ENCODE measurements around the gene HSPA9. TPM values are rescaled to one million over a fixed set of nuclear protein-coding genes. Genes with fewer than 3 reads are reported as not detected.

The HSPA9 gene
- total RNA-seq, 2 experiments from 2014 or later: 290 to 362 TPM

DNA sequence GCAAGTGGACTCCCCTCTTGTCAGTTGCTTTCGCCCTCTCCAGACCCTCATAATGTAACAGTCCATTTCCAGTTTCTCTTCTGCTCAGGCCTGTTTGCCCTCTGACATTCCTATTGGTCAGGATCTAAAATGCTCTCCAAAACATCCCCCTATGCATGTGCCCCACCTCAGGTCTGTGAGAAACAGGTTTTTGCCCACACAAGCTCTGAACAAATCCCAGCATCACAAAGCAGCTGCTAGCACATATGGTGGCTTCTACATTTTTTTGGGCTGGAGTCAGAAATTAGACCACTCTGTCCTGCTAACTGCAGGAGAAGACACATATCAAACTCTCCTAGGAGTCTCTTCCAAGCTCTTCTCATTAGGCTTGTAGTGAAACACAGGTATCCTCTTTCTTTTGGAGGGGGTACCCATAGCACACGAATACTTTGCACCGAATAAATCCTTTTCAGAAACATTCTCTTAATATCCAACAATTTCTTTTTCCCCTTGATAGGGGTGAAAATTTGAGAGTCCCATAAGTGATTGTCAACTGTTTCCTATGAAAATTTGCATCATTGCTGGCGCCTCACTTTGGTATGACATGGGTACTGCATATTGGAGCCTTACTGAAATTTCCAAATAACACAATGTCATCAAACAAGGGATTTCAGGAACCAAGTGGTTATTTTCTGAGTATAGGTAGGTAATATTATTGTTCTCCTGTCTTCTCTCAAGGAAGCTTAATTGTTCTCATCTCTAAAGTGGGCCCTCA, 19.3 kb upstream of the HSPA9 start:
- Histone ChIP-seq H3K79me2 (ENCODE audit: insufficient read depth, low read depth, low read length) (no peaks in the 10 kb centered on the region), H3K9me3 (ENCODE audit: low read length) (no peaks in the 10 kb centered on the region), H3K4me2 (ENCODE audit: low read length) (no peak overlapping the region), H3K27ac (ENCODE audit: low read depth, low read length, poor library complexity, severe bottlenecking) (no peak overlapping the region), H4K20me1 (ENCODE audit: insufficient read depth, low read length) (no peaks in the 10 kb centered on the region), H3K4me1 (ENCODE audit: insufficient read depth, low read length, poor library complexity, severe bottlenecking) (no peaks in the 10 kb centered on the region), H3K9me2 (ENCODE audit: insufficient read depth, low read length) (no peaks in the 10 kb centered on the region), H3K4me3 (ENCODE audit: low read depth, low read length, poor library complexity, severe bottlenecking) (no peak overlapping the region), H3K36me3 (ENCODE audit: insufficient read depth, low read length) (no peaks in the 10 kb centered on the region), H2AFZ (ENCODE audit: low read length) (no peak overlapping the region)
- TF ChIP-seq EZH2phosphoT487 (IDR thresholded peaks at IDR 0.05; ENCODE audit: borderline replicate concordance, low read depth, low read length) (no peak), CTCF (conservative IDR thresholded peaks at IDR 0.05; ENCODE audit: low read length) (peak; percentile 78)
- POLR2A ChIA-PET: interaction anchor here (0.6 to 1.5 kb wide), 2 partner anchors 11 to 535 kb away, joined by 3 to 8 read pairs; no protein-coding TSS in a partner anchor
- intact Hi-C loops (cut with micrococcal nuclease; ENCODE audit: unreplicated experiment): no loop called here
- no peak for DNase-seq (ENCODE audit: low spot score)
- CTCF ChIA-PET (ENCODE audit: unreplicated experiment): no interaction called here
- no TSS peak for BruUV-seq (replicated peaks)

DNA sequence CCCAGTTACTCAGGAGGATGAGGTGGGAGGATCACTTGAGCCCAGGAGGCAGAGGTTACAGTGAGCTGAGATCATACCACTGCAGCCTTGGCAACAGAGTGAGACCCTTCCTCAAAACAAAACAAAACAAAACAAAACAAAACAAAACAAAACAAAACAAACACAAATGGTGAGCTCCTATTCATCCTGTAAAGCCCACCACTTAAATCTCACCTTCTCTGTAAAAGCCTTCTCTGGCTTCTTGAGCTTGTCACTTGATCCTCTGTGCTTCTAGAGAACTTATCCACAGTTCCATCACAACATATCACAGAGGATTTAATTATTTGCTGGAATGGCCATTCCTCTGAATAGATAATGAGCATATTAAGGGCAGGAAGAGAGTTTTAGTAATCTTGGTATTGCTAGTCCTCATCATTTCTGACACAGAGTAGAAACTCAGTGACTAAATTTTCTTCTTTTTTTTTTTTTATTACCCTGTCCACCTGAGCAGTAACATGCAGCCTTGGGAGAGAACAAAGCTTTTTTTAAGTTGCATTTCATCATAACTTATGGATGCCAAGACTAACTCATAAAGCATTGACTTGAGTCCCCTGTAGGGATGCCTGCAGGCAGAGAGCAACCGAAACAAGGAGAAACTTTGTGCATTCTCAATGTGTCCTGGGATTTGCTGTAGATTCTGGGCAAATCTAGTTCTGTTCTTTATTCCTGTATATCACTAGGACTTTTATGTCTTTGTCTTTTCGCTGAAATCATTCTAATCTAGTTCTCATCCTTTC, 13.0 kb upstream of the HSPA9 start:
- Histone ChIP-seq H3K4me3 (ENCODE audit: low read depth, low read length, poor library complexity, severe bottlenecking) (no peak overlapping the region), H3K4me2 (ENCODE audit: low read length) (no peak overlapping the region), H2AFZ (ENCODE audit: low read length) (no peak overlapping the region), H3K9me2 (ENCODE audit: insufficient read depth, low read length) (no peaks in the 10 kb centered on the region), H3K79me2 (ENCODE audit: insufficient read depth, low read depth, low read length) (no peaks in the 10 kb centered on the region), H3K4me1 (ENCODE audit: insufficient read depth, low read length, poor library complexity, severe bottlenecking) (no peaks in the 10 kb centered on the region), H4K20me1 (ENCODE audit: insufficient read depth, low read length) (no peaks in the 10 kb centered on the region), H3K36me3 (ENCODE audit: insufficient read depth, low read length) (no peaks in the 10 kb centered on the region), H3K27ac (ENCODE audit: low read depth, low read length, poor library complexity, severe bottlenecking) (no peak overlapping the region), H3K9me3 (ENCODE audit: low read length) (no peaks in the 10 kb centered on the region)
- CTCF ChIA-PET (ENCODE audit: unreplicated experiment): no interaction called here
- no peak for DNase-seq (ENCODE audit: low spot score)
- no TSS peak for BruUV-seq (replicated peaks)
- no peak for TF ChIP-seq CTCF (conservative IDR thresholded peaks at IDR 0.05; ENCODE audit: low read length)
- TF ChIP-seq EZH2phosphoT487 (IDR thresholded peaks at IDR 0.05; ENCODE audit: borderline replicate concordance, low read depth, low read length): no peak
- POLR2A ChIA-PET: interaction anchor here (1.0 to 1.8 kb wide), 2 partner anchors 13 to 17 kb away, joined by 4 read pairs; partner anchors contain the start of gene HSPA9
- intact Hi-C loops (cut with micrococcal nuclease; ENCODE audit: unreplicated experiment): no loop called here

Data from OCI-LY7 (cell line).